ENCODE results near the gene MID2.
"Not testable (repeated sequence)": the region's sequence is repeated elsewhere in the genome, so short reads cannot be mapped to it uniquely, and the experiment has no call there.

DNA sequence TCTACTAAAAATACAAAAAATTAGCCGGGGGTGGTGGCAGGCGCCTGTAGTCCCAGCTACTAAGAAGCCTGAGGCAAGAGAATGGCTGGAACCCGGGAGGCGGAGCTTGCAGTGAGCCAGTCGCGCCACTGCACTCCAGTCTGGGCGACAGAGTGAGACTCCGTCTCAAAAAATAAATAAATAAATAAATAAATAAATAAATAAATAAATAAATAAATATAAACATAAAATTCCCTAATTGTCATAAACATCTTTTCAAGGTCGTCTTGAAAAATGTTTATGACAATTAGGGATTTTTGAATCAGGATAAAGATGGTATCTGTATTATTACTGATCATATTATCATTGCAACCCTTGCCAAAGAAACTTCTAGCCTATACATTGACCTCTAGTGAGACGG, 15.6 kb upstream of the MID2 start:
- TF ChIP-seq POLR2A (IDR thresholded peaks at IDR 0.05; ENCODE audit: low read depth, low read length); POU2F2 (IDR thresholded peaks at IDR 0.05; ENCODE audit: low read depth, low read length); POLR2AphosphoS5 (IDR thresholded peaks at IDR 0.05; ENCODE audit: low read depth, low read length); TAF1 (IDR thresholded peaks at IDR 0.05; ENCODE audit: low read depth, low read length); PAX5 (IDR thresholded peaks at IDR 0.05; ENCODE audit: insufficient read depth, low read length, severe bottlenecking): not testable (repeated sequence)
